Measurements from ENCODE around the gene CHST11. TPM values are rescaled to one million over a fixed set of nuclear protein-coding genes. Genes with fewer than 3 reads are reported as not detected.

The CHST11 gene
- total RNA-seq, 1 donor = 8.2 TPM

- DNase-seq (ENCODE audit: low read depth) = no peak
- no peak for TF ChIP-seq CTCF (IDR thresholded peaks at IDR 0.05; ENCODE audit: insufficient read depth, low read depth, low read length)
- no peak overlapping the region for H3K4me3 ChIP-seq (ENCODE audit: low read depth, low read length)
These were observed 12.8 kb downstream of the CHST11 start for GRCh38 chr12:104469523-104469922.

GRCh38 chr12:104470521-104470920 lies 13.8 kb downstream of the CHST11 start:
- DNase-seq (ENCODE audit: low read depth) = no peak
- H3K4me3 ChIP-seq (ENCODE audit: low read depth, low read length) = no peak overlapping the region
- no peak for TF ChIP-seq CTCF (IDR thresholded peaks at IDR 0.05; ENCODE audit: insufficient read depth, low read depth, low read length)

GRCh38 chr12:104471336-104471735 lies 14.6 kb downstream of the CHST11 start:
- TF ChIP-seq CTCF (IDR thresholded peaks at IDR 0.05; ENCODE audit: insufficient read depth, low read depth, low read length) = no peak
- no peak for DNase-seq (ENCODE audit: low read depth)
- no peak overlapping the region for H3K4me3 ChIP-seq (ENCODE audit: low read depth, low read length)

GRCh38 chr12:104472748-104473147 lies 16.0 kb downstream of the CHST11 start:
- TF ChIP-seq CTCF (IDR thresholded peaks at IDR 0.05; ENCODE audit: insufficient read depth, low read depth, low read length) = no peak
- no peak overlapping the region for H3K4me3 ChIP-seq (ENCODE audit: low read depth, low read length)
- no peak for DNase-seq (ENCODE audit: low read depth)

- DNase-seq (ENCODE audit: low read depth) = no peak
- TF ChIP-seq CTCF (IDR thresholded peaks at IDR 0.05; ENCODE audit: insufficient read depth, low read depth, low read length) = no peak
- H3K4me3 ChIP-seq (ENCODE audit: low read depth, low read length) = no peak overlapping the region
These were observed 16.7 kb downstream of the CHST11 start for GRCh38 chr12:104473374-104473983.

- DNase-seq (ENCODE audit: low read depth) = no peak
- TF ChIP-seq CTCF (IDR thresholded peaks at IDR 0.05; ENCODE audit: insufficient read depth, low read depth, low read length) = no peak
These were observed 18.5 kb downstream of the CHST11 start for GRCh38 chr12:104475271-104475670.

More at GRCh38 chr12:104475271-104475670, 18.5 kb downstream of the CHST11 start:
- H3K4me3 ChIP-seq (ENCODE audit: low read depth, low read length) = no peak overlapping the region

All from fibroblast of villous mesenchyme (primary cell).